GM12872 (cell line): ENCODE measurements around the gene LIN52.

Source experiments
- CTCF ChIP-seq: IDR thresholded peaks from 3 replicates; pipeline ENCODE4 v1.5.1; 2011; ENCODE audit warnings: low read depth, mild to moderate bottlenecking, low read length, moderate library complexity; ENCODE audit not compliant: insufficient read depth

The LIN52 gene

GRCh38 chr14:74239848-74240793 is 155.4 kb downstream of the LIN52 start:
- no peak for TF ChIP-seq CTCF

GRCh38 chr14:74240794-74241651 is 156.3 kb downstream of the LIN52 start:
- no peak for TF ChIP-seq CTCF

- no peak for TF ChIP-seq CTCF
Measured at GRCh38 chr14:74241652-74242017, 156.9 kb downstream of the LIN52 start.

GRCh38 chr14:74242021-74242779 is 157.4 kb downstream of the LIN52 start:
- TF ChIP-seq CTCF: no peak

GRCh38 chr14:74242780-74243042 is 158.0 kb downstream of the LIN52 start:
- TF ChIP-seq CTCF: no peak

- TF ChIP-seq CTCF: no peak
Measured at GRCh38 chr14:74243051-74243450, 158.3 kb downstream of the LIN52 start.

GRCh38 chr14:74244115-74244514 is 159.4 kb downstream of the LIN52 start:
- TF ChIP-seq CTCF: peak; percentile 28; the same call in 1 of the 3 replicates
